Right ventricle myocardium inferior (tissue), 1 donor: ENCODE data around the gene MUSTN1. TPM values are rescaled to one million over a fixed set of nuclear protein-coding genes. Genes with fewer than 3 reads are reported as not detected.

ENCODE experiments used
- ATAC-seq: fragments of 200-7000 bp; cut with Tn5 transposase; one replicate; pipeline ENCODE4 v1.9.1; 2020; ENCODE audit warnings: mild to moderate bottlenecking, moderate library complexity
- DNase-seq: peaks from one replicate; pipeline ENCODE4 v3.0.0; 2021; ENCODE audit errors: missing footprints
- intact Hi-C: fragments of 100-400 bp; cut with DNase I; formaldehyde crosslinking; loops from one replicate; pipeline ENCODE4 v1.11.0; 2022
- total RNA-seq: library from RNA; stranded (reverse); fragmentation: NEBNext Ultra II Directional; extraction: Animal tissue kit (Norgen Biotek cat#: 25700); gene quantifications from one replicate; pipeline ENCODE4 v1.2.1, GENCODE V29; 2021
- donor health status: DM: no; HTN: yes; CAD: no; lungs with severe emphysema.

The MUSTN1 gene
- total RNA-seq, 1 donor from 2014 or later = 26.5 TPM

DNA sequence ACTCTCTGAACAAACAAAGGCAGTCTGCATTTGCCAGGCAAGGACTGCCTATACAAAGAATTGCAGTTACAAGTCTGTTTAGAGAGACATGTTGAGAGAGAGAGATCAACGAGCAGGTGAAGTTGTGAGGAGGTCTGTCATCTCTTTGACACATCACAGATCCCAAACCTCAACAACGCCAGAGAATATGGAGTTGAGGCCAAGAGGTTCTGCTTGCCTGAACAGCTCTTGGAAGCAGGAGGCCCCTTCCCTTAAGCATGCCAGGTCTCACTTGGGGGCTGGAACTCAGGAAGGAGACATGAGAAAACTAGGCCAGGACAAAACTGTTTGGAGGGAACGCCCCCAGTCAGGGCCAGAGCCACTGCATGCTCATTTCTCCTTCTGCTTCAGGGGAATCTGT, 22.3 kb upstream of the MUSTN1 start:
- no peak for ATAC-seq
- no peak for DNase-seq
- intact Hi-C loops = no loop called here

GRCh38 chr3:52856666-52857065, 21.8 kb upstream of the MUSTN1 start:
- intact Hi-C loops = no loop called here
- DNase-seq = no peak
- no peak for ATAC-seq

- ATAC-seq (no peak), DNase-seq (no peak)
- intact Hi-C loops = loop anchor here (5.0 kb wide), 1 partner anchor 218 kb away; no protein-coding TSS in a partner anchor
Measured at GRCh38 chr3:52854013-52854412, 19.2 kb upstream of the MUSTN1 start.

DNA sequence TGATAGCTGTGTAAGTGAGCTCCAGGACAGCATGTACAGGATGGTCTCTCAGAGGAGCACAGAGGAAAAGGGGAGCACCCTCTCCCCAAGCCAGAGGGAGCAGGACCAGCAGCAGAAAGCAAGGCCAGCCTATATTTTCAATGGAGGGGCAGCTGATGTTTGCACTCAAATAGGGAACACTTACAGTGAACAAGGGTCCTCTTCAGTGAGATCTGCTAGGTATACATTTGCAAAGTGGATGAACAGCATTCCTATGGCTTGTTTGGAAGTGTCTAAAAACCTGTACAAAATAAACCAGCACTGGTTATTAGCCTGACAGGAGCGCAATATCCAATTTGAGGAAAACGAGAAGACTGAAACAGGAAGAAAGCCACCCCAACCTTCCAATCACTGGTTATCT, 17.6 kb upstream of the MUSTN1 start:
- DNase-seq (no peak), ATAC-seq (no peak)
- intact Hi-C loops = loop anchor here (5.0 kb wide), 1 partner anchor 220 kb away; no protein-coding TSS in a partner anchor

DNA sequence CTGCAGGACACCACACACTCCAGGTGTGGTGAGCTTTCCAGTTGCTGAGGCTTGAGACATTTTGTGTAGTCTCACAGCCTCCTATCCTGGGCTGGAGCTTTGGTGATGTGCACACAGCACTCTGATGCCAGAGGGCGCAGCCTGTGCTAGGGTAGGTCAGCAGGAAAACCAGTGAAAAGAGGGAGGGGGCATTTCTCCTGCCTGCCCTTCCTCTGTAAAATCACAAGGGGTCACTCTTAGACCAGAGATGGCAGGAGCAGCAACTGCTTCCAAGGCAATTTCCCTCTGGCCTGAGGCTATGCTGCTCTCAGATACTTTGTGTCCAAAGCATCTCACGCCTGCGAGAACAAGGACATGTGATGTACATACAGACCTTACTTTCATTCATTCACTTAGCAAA, 16.5 kb upstream of the MUSTN1 start:
- no peak for DNase-seq
- peak; percentile 50 for ATAC-seq
- intact Hi-C loops = loop anchor here (5.0 kb wide), 1 partner anchor 221 kb away; no protein-coding TSS in a partner anchor

DNA sequence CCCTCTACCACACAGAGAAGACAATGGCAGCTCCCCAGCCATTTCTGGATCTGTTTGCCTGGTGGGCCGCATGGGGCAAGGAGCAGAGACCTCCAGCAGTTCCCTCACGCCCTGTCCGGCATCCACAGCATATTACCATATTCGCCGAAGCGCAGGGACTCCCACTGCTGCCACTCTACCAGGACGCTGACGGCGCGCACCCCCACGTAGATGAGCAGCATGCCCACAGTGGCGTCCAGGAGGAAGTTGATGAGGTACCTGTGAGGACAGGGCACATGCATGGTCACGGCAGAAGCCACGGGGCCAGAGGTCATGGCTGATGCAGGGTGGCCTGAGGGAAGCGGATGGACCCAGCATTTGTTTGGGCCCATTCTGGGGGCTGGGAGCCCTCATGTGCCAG, 14.8 kb upstream of the MUSTN1 start:
- ATAC-seq (no peak), DNase-seq (no peak)
- intact Hi-C loops = loop anchor here (5.0 kb wide), 1 partner anchor 223 kb away; no protein-coding TSS in a partner anchor

DNA sequence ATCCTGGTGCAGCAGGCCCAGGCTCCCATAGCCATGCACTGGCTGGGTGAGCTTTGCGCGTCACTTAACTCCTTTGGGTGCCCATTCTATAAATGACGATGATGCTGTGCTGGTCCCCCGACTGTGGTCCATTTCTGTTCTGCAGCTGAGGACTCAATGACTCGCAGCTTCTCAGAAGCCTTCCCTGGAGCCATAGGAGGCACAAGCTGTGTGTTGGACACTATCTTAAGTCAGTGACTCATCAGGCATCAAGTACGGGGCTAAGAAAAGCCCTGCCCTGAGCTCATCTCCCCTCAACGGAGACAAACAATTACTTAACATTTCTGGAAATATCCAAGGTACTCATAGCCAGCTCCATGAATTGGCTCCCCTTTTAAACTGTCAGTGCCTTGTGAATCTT, 13.8 kb upstream of the MUSTN1 start:
- intact Hi-C loops = no loop called here
- DNase-seq (no peak), ATAC-seq (no peak)

DNA sequence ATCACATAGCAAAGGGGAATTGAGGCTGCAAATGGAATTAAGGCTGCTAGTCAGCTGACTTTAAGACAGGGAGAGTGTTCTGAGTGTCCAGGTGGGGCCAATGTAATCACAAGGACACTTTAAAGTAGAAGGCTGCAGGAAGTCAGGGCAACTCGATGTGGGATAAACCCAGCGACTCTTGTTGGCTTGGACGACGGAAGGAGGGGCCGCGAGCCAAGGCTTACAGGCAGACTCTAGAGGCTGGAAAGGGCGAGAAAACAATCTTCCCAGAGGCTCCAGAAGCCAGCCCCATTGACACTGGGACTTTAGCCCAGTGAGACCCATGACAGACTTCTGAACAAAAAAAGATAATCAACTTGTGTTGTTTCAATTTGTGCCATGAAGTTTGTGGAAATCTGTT, 12.9 kb upstream of the MUSTN1 start:
- DNase-seq (no peak), ATAC-seq (no peak)
- intact Hi-C loops = no loop called here

DNA sequence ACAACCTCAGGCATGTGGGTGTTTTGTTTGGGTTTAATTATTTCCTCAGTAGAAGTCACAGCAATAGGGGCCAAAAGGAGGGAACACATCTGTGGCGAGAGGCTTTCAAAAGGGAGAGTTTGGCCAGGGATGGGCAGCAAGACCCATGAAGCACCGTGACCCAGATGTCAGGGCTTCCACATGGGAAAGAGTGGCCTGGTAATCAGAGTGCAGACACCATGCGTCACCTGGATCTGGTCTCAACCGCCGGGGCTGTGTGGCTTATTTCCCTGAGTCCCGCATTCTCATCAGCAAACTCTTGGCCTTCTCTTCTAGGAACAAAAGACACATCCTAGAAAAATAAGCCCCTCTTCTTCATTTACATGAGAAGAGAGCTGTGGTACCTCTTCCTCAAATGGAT, 12.4 kb upstream of the MUSTN1 start:
- no peak for DNase-seq
- no peak for ATAC-seq
- intact Hi-C loops = no loop called here

DNA sequence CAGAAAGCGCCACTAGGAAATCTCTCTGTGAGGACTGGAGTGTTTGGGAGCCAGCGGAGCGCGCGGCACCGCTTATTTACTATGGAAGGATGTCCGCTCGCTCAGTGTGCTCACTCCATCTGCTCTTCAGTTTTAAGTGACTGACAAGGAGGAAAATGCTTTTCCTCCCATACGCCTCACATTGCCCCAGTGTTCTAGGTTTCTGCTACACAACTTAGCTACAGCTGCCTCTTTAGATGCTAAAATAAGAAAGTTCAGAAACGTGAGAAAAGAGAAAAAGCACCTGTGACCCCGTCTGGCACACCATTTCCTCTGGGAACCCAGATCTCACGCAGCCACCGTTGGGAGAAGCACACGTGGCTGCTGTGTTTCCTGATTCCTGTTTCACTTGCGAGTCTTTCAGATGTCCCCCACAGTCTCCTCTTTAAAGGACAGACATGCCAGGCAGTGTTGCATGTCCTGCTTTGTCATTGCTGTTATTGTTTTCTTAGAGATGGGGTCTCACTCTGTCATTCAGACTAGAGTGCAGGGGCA, 11.7 kb upstream of the MUSTN1 start:
- DNase-seq (no peak), ATAC-seq (no peak)
- intact Hi-C loops = no loop called here

GRCh38 chr3:52845691-52846431, 11.0 kb upstream of the MUSTN1 start:
- ATAC-seq (peak; percentile 36), DNase-seq (peak; percentile 18)
- intact Hi-C loops = no loop called here

GRCh38 chr3:52845157-52845556, 10.3 kb upstream of the MUSTN1 start:
- intact Hi-C loops = no loop called here
- ATAC-seq (peak; percentile 70), DNase-seq (peak; percentile 59)

DNA sequence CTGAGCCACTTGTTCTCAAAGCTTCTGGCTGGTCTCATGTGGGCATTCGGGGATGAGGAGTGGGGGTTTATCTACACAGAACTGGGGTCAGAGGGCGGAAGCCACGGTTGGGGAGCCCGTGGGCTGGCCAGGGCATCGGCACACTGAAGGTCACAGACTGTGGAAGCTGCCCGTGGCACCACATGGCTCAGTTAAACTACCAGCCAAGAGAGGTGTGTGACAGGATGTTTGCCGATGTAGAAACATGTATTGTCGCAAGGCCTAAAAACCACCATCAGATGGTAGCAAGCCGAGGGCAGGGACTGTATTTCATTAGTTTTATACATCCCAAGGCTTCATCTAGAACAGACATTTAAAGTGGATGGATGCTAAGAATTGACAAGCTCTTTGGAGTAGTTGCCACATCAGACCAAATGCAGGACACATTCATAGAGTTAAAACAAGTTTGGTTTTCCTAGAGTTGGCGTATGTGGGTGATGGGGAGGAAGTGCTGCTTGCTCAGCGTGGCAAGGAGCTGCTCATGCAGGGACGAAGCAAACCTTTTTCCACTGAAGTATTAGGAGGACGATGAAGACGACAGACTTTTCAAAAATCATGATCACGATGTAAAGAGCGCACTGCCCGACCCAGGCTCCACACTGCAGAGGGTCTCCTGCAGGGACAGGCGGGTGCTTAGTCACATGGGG, 9.6 kb upstream of the MUSTN1 start:
- intact Hi-C loops = no loop called here
- DNase-seq (peak; percentile 25), ATAC-seq (no peak)

DNA sequence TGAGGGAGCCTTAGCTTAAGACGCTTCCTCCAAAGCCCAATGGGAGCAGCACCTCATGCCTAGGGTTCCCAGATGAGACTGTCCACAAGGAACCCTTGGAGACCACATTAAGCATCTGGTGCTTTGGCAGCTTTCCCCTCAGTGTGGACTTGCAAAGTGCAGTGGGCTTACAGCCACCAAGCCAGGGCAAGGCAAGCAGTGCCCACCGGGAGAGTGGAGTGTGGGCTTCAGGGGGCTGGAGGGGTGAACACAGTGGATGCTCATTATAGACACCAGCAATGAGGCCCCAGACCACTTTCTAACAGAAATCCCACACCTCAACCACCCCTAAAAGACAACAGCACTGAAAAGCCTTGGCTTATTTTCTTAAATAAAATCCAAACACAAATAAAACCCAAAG, 9.1 kb upstream of the MUSTN1 start:
- no peak for ATAC-seq
- DNase-seq = no peak
- intact Hi-C loops = no loop called here

GRCh38 chr3:52843108-52843865, 8.5 kb upstream of the MUSTN1 start:
- intact Hi-C loops = no loop called here
- ATAC-seq (no peak), DNase-seq (no peak)

DNA sequence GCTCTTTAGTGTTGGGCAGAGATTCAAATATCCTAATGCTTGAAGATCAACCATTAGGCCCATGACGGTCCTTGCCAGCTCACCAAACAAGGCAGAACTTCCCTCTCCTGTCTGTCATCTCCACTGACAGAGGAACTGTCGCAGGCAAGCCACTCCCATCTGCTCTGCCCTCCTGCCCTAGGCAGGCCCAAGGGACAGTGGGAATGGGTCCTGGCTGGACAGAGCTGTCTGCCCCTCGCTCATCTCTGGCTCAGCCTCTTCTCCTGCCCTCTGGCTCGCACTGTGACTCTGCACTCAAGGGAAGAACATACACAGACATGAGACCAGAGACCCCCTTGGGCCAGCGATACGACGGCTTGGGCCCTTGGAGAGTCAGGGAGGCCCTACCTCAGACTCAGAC, 7.6 kb upstream of the MUSTN1 start:
- peak; percentile 55 for ATAC-seq
- DNase-seq = peak; percentile 31
- intact Hi-C loops = no loop called here

DNA sequence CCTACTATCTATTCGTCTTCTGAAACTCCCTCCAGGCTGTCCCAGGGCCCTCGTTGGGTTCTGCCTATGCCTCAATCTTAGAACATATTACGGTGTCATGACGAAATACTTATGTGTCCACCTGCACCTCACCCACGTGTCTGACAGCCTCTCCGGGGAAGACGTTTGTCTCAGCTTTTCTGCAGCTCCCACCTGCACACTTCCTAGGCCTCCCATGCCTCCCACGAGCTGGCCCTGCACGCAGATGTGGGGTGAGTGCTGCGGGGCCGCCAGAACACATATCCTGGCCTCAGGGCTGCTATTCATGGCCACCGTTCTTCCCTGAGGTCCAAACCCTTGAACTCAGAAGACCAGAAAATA, 7.1 kb upstream of the MUSTN1 start:
- intact Hi-C loops = no loop called here
- no peak for ATAC-seq
- DNase-seq = peak; percentile 50

- DNase-seq (peak; percentile 56), ATAC-seq (no peak)
- intact Hi-C loops = no loop called here
Measured at GRCh38 chr3:52841211-52841980, 6.6 kb upstream of the MUSTN1 start.
